GM18511 (cell line): ENCODE results near the gene DRC3.

ENCODE experiments used
- ATAC-seq: cut with Tn5 transposase; IDR thresholded peaks from one replicate; pipeline ENCODE4 v1.9.1; 2021; ENCODE audit warnings: mild to moderate bottlenecking, moderate library complexity; ENCODE audit not compliant: unreplicated experiment

The DRC3 gene

GRCh38 chr17:18017958-18018357 lies 45.3 kb downstream of the DRC3 start:
- ATAC-seq, result no peak

- ATAC-seq, result no peak
Measured at GRCh38 chr17:18018411-18018921, 45.8 kb downstream of the DRC3 start.

- ATAC-seq, result no peak
Measured at GRCh38 chr17:18019838-18020154, 47.1 kb downstream of the DRC3 start.

- no peak for ATAC-seq
Measured at GRCh38 chr17:18020971-18021370, 48.3 kb downstream of the DRC3 start.

GRCh38 chr17:18021372-18021771 lies 48.7 kb downstream of the DRC3 start:
- no peak for ATAC-seq

- ATAC-seq, result peak; percentile 95
Measured at GRCh38 chr17:18025241-18025944, 52.7 kb downstream of the DRC3 start.

GRCh38 chr17:18025945-18026776 lies 53.5 kb downstream of the DRC3 start:
- ATAC-seq, result peak; percentile 58

GRCh38 chr17:18027280-18027679 lies 54.6 kb downstream of the DRC3 start:
- no peak for ATAC-seq

- ATAC-seq, result no peak
Measured at GRCh38 chr17:18028114-18028951, 55.7 kb downstream of the DRC3 start.

GRCh38 chr17:18028952-18029540 lies 56.4 kb downstream of the DRC3 start:
- no peak for ATAC-seq

- no peak for ATAC-seq
Measured at GRCh38 chr17:18031955-18032354, 59.3 kb downstream of the DRC3 start.

GRCh38 chr17:18033442-18034099 lies 60.9 kb downstream of the DRC3 start:
- ATAC-seq, result no peak

- no peak for ATAC-seq
Measured at GRCh38 chr17:18035704-18036103, 63.0 kb downstream of the DRC3 start.

- ATAC-seq, result no peak
Measured at GRCh38 chr17:18037486-18037885, 64.8 kb downstream of the DRC3 start.

GRCh38 chr17:18038149-18038850 lies 65.6 kb downstream of the DRC3 start:
- no peak for ATAC-seq

GRCh38 chr17:18038861-18039534 lies 66.3 kb downstream of the DRC3 start, which contains the start of the genes ATPAF2 and GID4:
ATPAF2 (minus strand) TSS chr17:18039168; CDS start chr17:18039013, 155 bp downstream.
GID4 (plus strand) TSS chr17:18039408; CDS start chr17:18039465, 57 bp downstream.
- peak; percentile 88 for ATAC-seq

- peak; percentile 33 for ATAC-seq
Measured at GRCh38 chr17:18039535-18040260, 67.0 kb downstream of the DRC3 start.

GRCh38 chr17:18040261-18040858 lies 67.7 kb downstream of the DRC3 start:
- no peak for ATAC-seq
